Neural progenitor cell (in vitro differentiated cells): ENCODE measurements around the gene IP6K1. TPM values are rescaled to one million over a fixed set of nuclear protein-coding genes. Genes with fewer than 3 reads are reported as not detected.
A peak's percentile ranks its signal among the peaks of the same experiment; 100 is the strongest.
"Not testable (repeated sequence)": the region's sequence is repeated elsewhere in the genome, so short reads cannot be mapped to it uniquely, and the experiment has no call there.

Experiments
- DNase-seq: peaks from one replicate; pipeline ENCODE4 v3.0.0-alpha.2; 2016; ENCODE audit warnings: low spot score
- H2AFZ ChIP-seq: fragments of 200-600 bp; sonication (generic); replicated peaks from 2 replicates; pipeline ENCODE4 v1.6.1; 2016; ENCODE audit warnings: antibody characterized with exemption
- H3F3A ChIP-seq: fragments of 200-600 bp; sonication (generic); 2 replicates; pipeline ENCODE4 v1.6.1; 2016; ENCODE audit warnings: antibody characterized with exemption, low read depth
- H3K27ac ChIP-seq: fragments of 200-600 bp; sonication (generic); 2 replicates; pipeline ENCODE4 v1.5.1; 2016; ENCODE audit warnings: mild to moderate bottlenecking
- H3K27me3 ChIP-seq: fragments of 200-600 bp; sonication (generic); 2 replicates; pipeline ENCODE4 v1.6.1; 2016; ENCODE audit warnings: mild to moderate bottlenecking, moderate library complexity
- H3K36me3 ChIP-seq: fragments of 200-600 bp; sonication (generic); 2 replicates; pipeline ENCODE4 v1.5.1; 2016
- H3K4me1 ChIP-seq: fragments of 200-600 bp; sonication (generic); 2 replicates; pipeline ENCODE4 v1.6.1; 2016; ENCODE audit warnings: mixed run types
- H3K4me2 ChIP-seq: fragments of 200-600 bp; sonication (generic); 2 replicates; pipeline ENCODE4 v1.6.1; 2016
- H3K4me3 ChIP-seq: fragments of 200-600 bp; sonication (generic); 2 replicates; pipeline ENCODE4 v1.5.1; 2016
- H3K79me2 ChIP-seq: fragments of 200-600 bp; sonication (generic); 2 replicates; pipeline ENCODE4 v1.6.1; 2016; ENCODE audit warnings: low read depth
- H3K9ac ChIP-seq: fragments of 200-600 bp; sonication (generic); 2 replicates; pipeline ENCODE4 v1.6.1; 2016
- H3K9me3 ChIP-seq: fragments of 200-600 bp; sonication (generic); 2 replicates; pipeline ENCODE4 v1.5.1; 2016; ENCODE audit warnings: low read depth
- H4K20me1 ChIP-seq: fragments of 200-600 bp; sonication (generic); 2 replicates; pipeline ENCODE4 v1.6.1; 2016; ENCODE audit warnings: low read depth
- H3K27ac Mint-ChIP-seq: 3 replicates; pipeline ENCODE4 v1.8.0; 2021; ENCODE audit warnings: mixed read lengths
- H3K27me3 Mint-ChIP-seq: 2 replicates; pipeline ENCODE4 v1.8.0; 2022; ENCODE audit warnings: low read depth, mild to moderate bottlenecking, inconsistent platforms, moderate library complexity, mixed read lengths; ENCODE audit not compliant: insufficient read depth
- H3K36me3 Mint-ChIP-seq: 3 replicates; pipeline ENCODE4 v1.8.0; 2021; ENCODE audit warnings: mixed read lengths
- H3K4me1 Mint-ChIP-seq: 3 replicates; pipeline ENCODE4 v1.8.0; 2021; ENCODE audit warnings: mixed read lengths
- H3K4me3 Mint-ChIP-seq: 3 replicates; pipeline ENCODE4 v1.8.0; 2021; ENCODE audit warnings: mild to moderate bottlenecking, moderate library complexity, mixed read lengths
- H3K9me3 Mint-ChIP-seq: 3 replicates; pipeline ENCODE4 v1.8.0; 2020; ENCODE audit warnings: mixed read lengths
- CTCF ChIP-seq: fragments of 200-600 bp; sonication (generic); IDR thresholded peaks from 2 replicates; pipeline ENCODE4 v1.5.1; 2017; ENCODE audit warnings: antibody characterized with exemption, mild to moderate bottlenecking
- EZH2 ChIP-seq: fragments of 200-600 bp; sonication (generic); IDR thresholded peaks from 2 replicates; pipeline ENCODE4 v1.6.1; 2017; ENCODE audit warnings: antibody characterized with exemption, mild to moderate bottlenecking, moderate library complexity
- EZH2phosphoT487 ChIP-seq: fragments of 200-600 bp; sonication (generic); IDR thresholded peaks from 2 replicates; pipeline ENCODE4 v1.6.1; 2017; ENCODE audit warnings: antibody characterized with exemption
- total RNA-seq: library from RNA; depleted of rRNA; stranded (reverse); fragments of >200 nt; gene quantifications from 2 replicates; pipeline ENCODE4 v1.2.3, GENCODE V29; 2015; ENCODE audit warnings: low replicate concordance

IP6K1 gene
- total RNA-seq, 1 donor from 2014 or later: 26.3 TPM

DNA sequence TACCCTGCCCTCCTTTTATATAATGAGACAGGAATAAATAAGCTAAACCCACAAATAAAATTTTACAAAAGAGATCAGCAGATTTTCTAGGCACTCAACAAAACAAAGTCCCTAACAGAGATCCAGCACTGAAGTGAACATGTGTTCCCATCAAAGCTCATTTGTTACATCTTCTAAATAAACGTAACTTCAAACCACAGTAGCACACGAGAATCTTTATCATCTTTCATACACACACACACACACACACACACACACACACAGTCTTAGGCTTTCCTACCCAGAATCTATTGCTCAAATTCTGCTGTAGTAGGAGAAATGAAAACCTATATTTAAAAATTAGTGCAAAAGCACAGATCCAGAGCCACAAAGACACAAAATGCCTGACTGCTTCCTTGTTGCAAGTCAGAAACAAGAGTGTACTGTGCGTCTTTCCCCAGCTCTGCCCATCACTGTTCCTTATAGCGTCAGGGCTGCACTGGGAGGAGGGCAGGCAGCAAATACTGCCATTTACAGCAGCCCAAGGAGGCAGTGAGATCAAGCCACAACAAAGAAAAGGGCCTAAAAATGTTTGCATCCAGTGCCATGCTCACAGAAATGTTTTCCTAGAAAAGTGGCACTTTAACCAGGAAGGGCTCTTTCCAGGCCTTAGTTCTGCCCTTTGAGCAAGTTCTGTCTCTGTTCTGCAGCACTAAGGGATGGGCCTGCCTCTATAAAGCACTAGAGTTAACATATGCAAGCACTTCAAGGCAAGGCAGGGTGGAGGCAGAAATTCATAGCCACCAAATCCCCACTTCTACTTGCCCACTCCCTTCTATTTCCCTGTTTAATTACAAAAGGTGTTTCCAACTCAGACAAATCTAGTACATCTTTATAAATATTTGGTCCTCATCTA, 6.0 kb downstream of the IP6K1 start:
- TF ChIP-seq CTCF: no peak
- TF ChIP-seq EZH2phosphoT487: no peak
- no peak for TF ChIP-seq EZH2
- Mint-ChIP-seq H3K27me3 (peaks cover 2% of the 10 kb centered on the region), H3K36me3 (peaks cover 26% of the 10 kb centered on the region), H3K9me3 (no peaks in the 10 kb centered on the region), H3K4me3 (peak overlapping the region; percentile 9), H3K27ac (no peak overlapping the region), H3K4me1 (peaks cover 27% of the 10 kb centered on the region)
- H4K20me1 ChIP-seq: peaks cover 43% of the 10 kb centered on the region
- H3K9ac ChIP-seq: peak overlapping the region; percentile 42
- H3K4me3 ChIP-seq: no peak overlapping the region
- H3K4me1 ChIP-seq: peaks cover 7% of the 10 kb centered on the region
- no peak for DNase-seq
- H2AFZ ChIP-seq: no peak overlapping the region
- H3K27ac ChIP-seq: peak overlapping the region; percentile 68
- peaks cover 100% of the 10 kb centered on the region for H3K79me2 ChIP-seq
- no peaks in the 10 kb centered on the region for H3K9me3 ChIP-seq
- no peaks in the 10 kb centered on the region for H3K36me3 ChIP-seq
- H3K27me3 ChIP-seq: no peaks in the 10 kb centered on the region
- H3F3A ChIP-seq: peaks cover 8% of the 10 kb centered on the region
- H3K4me2 ChIP-seq: peak overlapping the region; percentile 37

DNA sequence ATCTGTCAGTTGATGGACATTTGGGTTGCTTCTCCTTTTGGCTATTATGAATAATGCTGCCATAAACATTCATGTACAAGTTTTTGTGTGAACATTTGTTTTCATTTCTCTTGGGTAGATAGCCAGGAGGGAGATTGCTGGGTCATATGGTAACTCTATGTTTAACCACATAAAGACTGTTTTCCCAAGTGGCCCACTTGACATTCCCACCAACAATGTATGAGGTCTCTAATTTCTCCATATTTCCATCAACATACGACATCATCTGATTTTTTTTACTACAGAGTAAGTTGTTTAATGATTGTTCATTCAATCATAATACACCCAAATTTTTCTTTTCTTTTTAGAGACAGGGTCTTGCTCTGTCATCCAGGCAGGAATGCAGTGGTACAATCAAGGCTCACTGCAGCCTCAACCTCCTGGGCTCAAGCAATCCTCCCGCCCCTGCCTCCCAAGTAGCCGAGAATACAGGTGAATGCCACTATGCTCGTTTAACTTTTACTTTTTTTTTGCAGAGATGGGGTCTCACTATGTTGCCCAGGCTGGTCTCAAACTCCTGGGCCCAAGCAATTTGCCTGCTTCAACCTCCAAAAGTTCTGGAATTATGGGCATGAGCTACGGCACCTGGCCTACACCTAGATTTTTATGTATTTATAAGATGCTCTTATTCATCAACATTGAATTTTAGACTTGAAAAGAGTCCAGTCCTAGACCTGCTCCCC, 6.8 kb downstream of the IP6K1 start:
- TF ChIP-seq CTCF (no peak), EZH2phosphoT487 (no peak), EZH2 (no peak)
- Mint-ChIP-seq H3K27ac (no peak overlapping the region), H3K4me3 (no peak overlapping the region), H3K36me3 (peaks cover 25% of the 10 kb centered on the region), H3K4me1 (peaks cover 20% of the 10 kb centered on the region), H3K9me3 (no peaks in the 10 kb centered on the region), H3K27me3 (peaks cover 2% of the 10 kb centered on the region)
- no peak for DNase-seq
- Histone ChIP-seq H3K27ac (no peak overlapping the region), H2AFZ (no peak overlapping the region), H3K9ac (no peak overlapping the region), H3K79me2 (peaks cover 100% of the 10 kb centered on the region), H3F3A (peaks cover 8% of the 10 kb centered on the region), H3K27me3 (no peaks in the 10 kb centered on the region), H3K4me3 (no peak overlapping the region), H3K36me3 (no peaks in the 10 kb centered on the region), H4K20me1 (peaks cover 49% of the 10 kb centered on the region), H3K4me1 (peaks cover 7% of the 10 kb centered on the region), H3K9me3 (no peaks in the 10 kb centered on the region), H3K4me2 (no peak overlapping the region)

- H3K27ac ChIP-seq, H3F3A ChIP-seq, H3K27ac Mint-ChIP-seq, H3K4me2 ChIP-seq, H3K4me1 ChIP-seq, H3K9me3 Mint-ChIP-seq, H3K9ac ChIP-seq, H3K36me3 ChIP-seq, H3K9me3 ChIP-seq, DNase-seq, H3K27me3 Mint-ChIP-seq, H3K4me3 Mint-ChIP-seq, H3K4me3 ChIP-seq, H2AFZ ChIP-seq, H3K27me3 ChIP-seq: not testable (repeated sequence)
- H3K36me3 Mint-ChIP-seq: peaks cover 24% of the 10 kb centered on the region
- H4K20me1 ChIP-seq: peaks cover 51% of the 10 kb centered on the region
- peaks cover 100% of the 10 kb centered on the region for H3K79me2 ChIP-seq
- H3K4me1 Mint-ChIP-seq: peaks cover 12% of the 10 kb centered on the region
Observed at GRCh38 chr3:49776101-49776500, 10.2 kb downstream of the IP6K1 start.
